Right lobe of liver (tissue), 6 donors: ENCODE results near the gene CELF4. TPM values are rescaled to one million over a fixed set of nuclear protein-coding genes. Genes with fewer than 3 reads are reported as not detected.
A peak's percentile ranks its signal among the peaks of the same experiment; 100 is the strongest.

ENCODE experiments used
- ATAC-seq, 4 donors: fragments of 200-7000 bp; cut with Tn5 transposase; one replicate each; pipeline ENCODE4 v1.9.1; 2020; ENCODE audit warnings: mild to moderate bottlenecking in 4 of 4, moderate library complexity in 4 of 4
- DNase-seq, 3 donors: peaks; one replicate each; pipeline ENCODE4 v3.0.0-alpha.2; 2020
- H3K27ac ChIP-seq, 3 donors: fragments of 200-600 bp; one replicate each; pipeline ENCODE4 v1.8.0; 2022
- H3K27me3 ChIP-seq, 2 donors: fragments of 200-600 bp; one replicate each; pipeline ENCODE4 v1.8.0; 2022
- H3K36me3 ChIP-seq, 4 donors: fragments of 200-600 bp; sonication (generic) in 1 of 4; one replicate each; pipeline versions ENCODE4 v1.5.1 to v1.8.0; 2017 to 2022; ENCODE audit warnings: control low read depth in 1 of 4
- H3K4me1 ChIP-seq, 4 donors: fragments of 200-600 bp; sonication (generic) in 1 of 4; one replicate each; pipeline versions ENCODE4 v1.5.1 to v1.8.0; 2017 to 2022; ENCODE audit warnings: control low read depth in 1 of 4
- H3K4me3 ChIP-seq, 3 donors: fragments of 200-600 bp; one replicate each; pipeline ENCODE4 v1.8.0; 2022
- H3K9me3 ChIP-seq, 4 donors: fragments of 200-600 bp; sonication (generic) in 1 of 4; one replicate each; pipeline versions ENCODE4 v1.5.1 to v1.8.0; 2017 to 2022; ENCODE audit warnings: control low read depth in 1 of 4
- POLR2A ChIP-seq: fragments of 450-650 bp; IDR thresholded peaks from one replicate; pipeline ENCODE4 v1.6.1; 2017; ENCODE audit warnings: antibody characterized with exemption, mild to moderate bottlenecking
- WGBS: methylation state at CpG from one replicate; pipeline ENCODE4 v1.1.6; 2018; ENCODE audit warnings: low coverage, low lambda C conversion rate; ENCODE audit not compliant: insufficient coverage; ENCODE audit errors: missing lambda C conversion rate; 5-methylcytosine and 5-hydroxymethylcytosine counted together
- intact Hi-C, 2 donors: fragments of 100-400 bp; cut with DNase I; formaldehyde crosslinking; loops; one replicate each; pipeline versions ENCODE4 v1.11.2 to v1.14.1; 2022
- total RNA-seq, 6 experiments: library from RNA; depleted of rRNA in 2 of 6; stranded (reverse); fragments of >200 nt in 2 of 6; fragmentation: NEBNext Ultra II Directional in 3 of 6; extraction: Animal tissue kit (Norgen Biotek cat#: 25700) in 3 of 6; gene quantifications; one replicate each; pipeline versions ENCODE4 v1.1.0 to v1.2.4, GENCODE V29; 2016 to 2023
- TF ChIP-seq, protein P1 (sequence below), 4 donors: fragments of 200-600 bp in 3 of 4; fragments of 450-650 bp in 1 of 4; IDR thresholded peaks; one replicate each; pipeline versions ENCODE4 v1.5.1 to v1.8.0; 2016 to 2022; ENCODE audit warnings: antibody characterized with exemption in 4 of 4, mild to moderate bottlenecking in 2 of 4
- donor health status: DM: no; HTN: yes; CAD: no.
- donor health status: DM: no; HTN: no; CAD: no.
- donor health status: DM: no; HTN: no; CAD: no.
- donor health status: DM: no; HTN: yes; CAD: no.
- donor health status: DM: no; HTN: yes; CAD: no.

CELF4 gene
- total RNA-seq, 6 experiments from 2014 or later, result 0.06 TPM; not detected in 5

GRCh38 chr18:37489011-37489410, 76.6 kb downstream of the CELF4 start:
- whole genome bisulfite sequencing, result 72% methylated on average over 3 of the region's 9 CpGs
- H3K36me3 ChIP-seq, result no peaks in the 10 kb centered on the region
- H3K9me3 ChIP-seq, result no peaks in the 10 kb centered on the region
- no peaks in the 10 kb centered on the region for H3K27me3 ChIP-seq
- no peaks in the 10 kb centered on the region for H3K4me1 ChIP-seq
- ATAC-seq (no peak), DNase-seq (no peak)
- TF ChIP-seq, protein P1, sequence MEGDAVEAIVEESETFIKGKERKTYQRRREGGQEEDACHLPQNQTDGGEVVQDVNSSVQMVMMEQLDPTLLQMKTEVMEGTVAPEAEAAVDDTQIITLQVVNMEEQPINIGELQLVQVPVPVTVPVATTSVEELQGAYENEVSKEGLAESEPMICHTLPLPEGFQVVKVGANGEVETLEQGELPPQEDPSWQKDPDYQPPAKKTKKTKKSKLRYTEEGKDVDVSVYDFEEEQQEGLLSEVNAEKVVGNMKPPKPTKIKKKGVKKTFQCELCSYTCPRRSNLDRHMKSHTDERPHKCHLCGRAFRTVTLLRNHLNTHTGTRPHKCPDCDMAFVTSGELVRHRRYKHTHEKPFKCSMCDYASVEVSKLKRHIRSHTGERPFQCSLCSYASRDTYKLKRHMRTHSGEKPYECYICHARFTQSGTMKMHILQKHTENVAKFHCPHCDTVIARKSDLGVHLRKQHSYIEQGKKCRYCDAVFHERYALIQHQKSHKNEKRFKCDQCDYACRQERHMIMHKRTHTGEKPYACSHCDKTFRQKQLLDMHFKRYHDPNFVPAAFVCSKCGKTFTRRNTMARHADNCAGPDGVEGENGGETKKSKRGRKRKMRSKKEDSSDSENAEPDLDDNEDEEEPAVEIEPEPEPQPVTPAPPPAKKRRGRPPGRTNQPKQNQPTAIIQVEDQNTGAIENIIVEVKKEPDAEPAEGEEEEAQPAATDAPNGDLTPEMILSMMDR (IDR thresholded peaks at IDR 0.05), result no peak
- no peak for TF ChIP-seq POLR2A
- no peak overlapping the region for H3K27ac ChIP-seq
- no peak overlapping the region for H3K4me3 ChIP-seq
- intact Hi-C loops, result loop anchor here in 1 of 2 donors (10.0 kb wide), 1 partner anchor 46 kb away; no protein-coding TSS in a partner anchor

GRCh38 chr18:37487400-37487867, 78.2 kb downstream of the CELF4 start:
- DNase-seq (peak in 1 of 3 donors; percentile 34), ATAC-seq (peak in 3 of 4 donors; percentile 44 to 77 (median 50))
- Histone ChIP-seq H3K9me3 (no peaks in the 10 kb centered on the region), H3K27me3 (no peaks in the 10 kb centered on the region), H3K4me1 (no peaks in the 10 kb centered on the region), H3K36me3 (no peaks in the 10 kb centered on the region), H3K27ac (no peak overlapping the region), H3K4me3 (no peak overlapping the region)
- 2% methylated on average over 13 of the region's 13 CpGs for WGBS
- intact Hi-C loops, result loop anchor here in 1 of 2 donors (10.0 kb wide), 1 partner anchor 47 kb away; no protein-coding TSS in a partner anchor
- TF ChIP-seq, protein P1 (IDR thresholded peaks at IDR 0.05), result no peak
- no peak for TF ChIP-seq POLR2A

DNA sequence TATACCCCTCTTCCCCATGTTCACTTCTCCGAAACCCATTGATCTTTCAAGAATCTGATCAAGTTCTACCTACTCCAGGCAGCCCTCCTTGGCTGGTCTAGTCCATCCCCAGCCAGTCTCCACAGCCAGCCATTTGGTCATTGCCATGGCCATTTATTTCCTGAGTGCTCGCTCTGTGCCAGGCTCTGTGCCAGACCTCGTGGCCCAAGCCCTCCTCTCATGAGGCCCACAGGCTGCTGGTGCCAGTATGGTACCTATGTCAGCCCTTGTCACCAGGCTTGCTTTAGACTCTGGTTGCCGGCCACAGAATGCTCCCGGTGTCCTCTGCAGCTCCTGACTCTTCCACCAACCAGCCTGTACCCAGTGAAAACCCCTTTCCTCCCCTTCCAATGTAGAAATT, 78.8 kb downstream of the CELF4 start:
- no peak for TF ChIP-seq POLR2A
- TF ChIP-seq, protein P1 (IDR thresholded peaks at IDR 0.05), result no peak
- DNase-seq, result no peak
- H3K9me3 ChIP-seq, result no peaks in the 10 kb centered on the region
- H3K4me3 ChIP-seq, result no peak overlapping the region
- 60% methylated on average over 4 of the region's 5 CpGs for WGBS
- no peaks in the 10 kb centered on the region for H3K36me3 ChIP-seq
- no peak overlapping the region for H3K27ac ChIP-seq
- intact Hi-C loops, result loop anchor here in 1 of 2 donors (10.0 kb wide), 1 partner anchor 48 kb away; no protein-coding TSS in a partner anchor
- no peak for ATAC-seq
- H3K27me3 ChIP-seq, result no peaks in the 10 kb centered on the region
- H3K4me1 ChIP-seq, result no peaks in the 10 kb centered on the region

GRCh38 chr18:37484983-37485834, 80.4 kb downstream of the CELF4 start:
- H3K4me1 ChIP-seq, result no peaks in the 10 kb centered on the region
- DNase-seq, result peak in 1 of 3 donors; percentile 50
- no peak overlapping the region for H3K4me3 ChIP-seq
- peak; percentile 18 to 67 (median 45) for ATAC-seq
- H3K9me3 ChIP-seq, result no peaks in the 10 kb centered on the region
- H3K36me3 ChIP-seq, result no peaks in the 10 kb centered on the region
- H3K27ac ChIP-seq, result no peak overlapping the region
- intact Hi-C loops, result loop anchor here in 1 of 2 donors (10.0 kb wide), 1 partner anchor 50 kb away; no protein-coding TSS in a partner anchor
- 1% methylated on average over 30 of the region's 98 CpGs for WGBS
- TF ChIP-seq, protein P1 (IDR thresholded peaks at IDR 0.05), result peak in 3 of 4 donors; percentile 1 to 45 (median 15)
- TF ChIP-seq POLR2A, result no peak
- H3K27me3 ChIP-seq, result no peaks in the 10 kb centered on the region
